Gastrocnemius medialis (tissue), 4 donors: ENCODE measurements around the gene IRAG1. TPM values are rescaled to one million over a fixed set of nuclear protein-coding genes. Genes with fewer than 3 reads are reported as not detected.
A peak's percentile ranks its signal among the peaks of the same experiment; 100 is the strongest.

Source experiments
- ATAC-seq, 2 donors: fragments of 150-250 bp; one replicate each; pipeline ENCODE4 v1.9.1; 2016
- DNase-seq, 2 donors: peaks; one replicate each; pipeline ENCODE4 v3.0.0-alpha.2; 2019
- H3K27ac ChIP-seq, 4 donors: fragments of 200-600 bp; sonication (generic); 1 replicate in 1 of 4; 2 replicates in 3 of 4; pipeline ENCODE4 v1.5.1; 2016 to 2018; ENCODE audit warnings: mild to moderate bottlenecking in 2 of 4, moderate library complexity in 1 of 4
- H3K27me3 ChIP-seq, 3 donors: fragments of 200-600 bp; sonication (generic) in 2 of 3; 1 replicate in 1 of 3; 2 replicates in 2 of 3; pipeline versions ENCODE4 v1.5.1 to v1.6.0; 2016 to 2019; ENCODE audit warnings: mild to moderate bottlenecking in 1 of 3, moderate library complexity in 1 of 3
- H3K36me3 ChIP-seq, 2 donors: fragments of 200-600 bp; sonication (generic) in 1 of 2; one replicate each; pipeline ENCODE4 v1.5.1; 2017 to 2018
- H3K4me1 ChIP-seq, 2 donors: fragments of 200-600 bp; sonication (generic) in 1 of 2; one replicate each; pipeline ENCODE4 v1.5.1; 2016 to 2017; ENCODE audit warnings: mild to moderate bottlenecking in 2 of 2
- H3K4me3 ChIP-seq, 4 donors: fragments of 200-600 bp; sonication (generic) in 3 of 4; 1 replicate in 1 of 4; 2 replicates in 3 of 4; pipeline ENCODE4 v1.5.1; 2016 to 2019; ENCODE audit warnings: mild to moderate bottlenecking in 2 of 4
- H3K9me3 ChIP-seq, 3 donors: fragments of 200-600 bp; sonication (generic) in 2 of 3; 1 replicate in 1 of 3; 2 replicates in 2 of 3; pipeline ENCODE4 v1.5.1; 2016 to 2019
- CTCF ChIP-seq, 5 experiments: fragments of 450-650 bp in 3 of 5; fragments of 200-600 bp in 2 of 5; sonication (generic) in 2 of 5; IDR thresholded peaks in 4 of 5; conservative IDR thresholded peaks in 1 of 5; 1 replicate in 4 of 5; 2 replicates in 1 of 5; pipeline ENCODE4 v1.5.1; 2016 to 2019; ENCODE audit warnings: antibody characterized with exemption in 5 of 5, mild to moderate bottlenecking in 3 of 5, moderate library complexity in 3 of 5
- POLR2A ChIP-seq, 2 donors: fragments of 450-650 bp; IDR thresholded peaks; one replicate each; pipeline ENCODE4 v1.6.1; 2017; ENCODE audit warnings: antibody characterized with exemption in 2 of 2, mild to moderate bottlenecking in 2 of 2, moderate library complexity in 2 of 2
- in situ Hi-C, 4 donors: fragments of 200-750 bp; cut with MboI; loops; one replicate each; pipeline versions ENCODE4 v1.15.0 to v1.8.0; 2017; ENCODE audit warnings: low sequenced_read_pairs in 4 of 4
- intact Hi-C: fragments of 100-400 bp; cut with DNase I; formaldehyde crosslinking; loops from one replicate; pipeline ENCODE4 v1.15.1; 2023; ENCODE audit warnings: low total_unique reads
- total RNA-seq, 4 donors: library from RNA; depleted of rRNA; stranded (reverse); fragments of >200 nt; gene quantifications; one replicate each; pipeline versions ENCODE4 v1.1.0 to v1.2.3, GENCODE V29; 2016

IRAG1 gene
- total RNA-seq, 4 donors from 2014 or later = 1.6 to 7.6 (median 3.6) TPM

- Histone ChIP-seq H3K27me3 (no peaks in the 10 kb centered on the region), H3K9me3 (no peaks in the 10 kb centered on the region), H3K4me1 (peaks cover 28 to 56% of the 10 kb centered on the region in 2 donors), H3K36me3 (no peaks in the 10 kb centered on the region), H3K27ac (peak overlapping the region in 3 of 4 donors; percentile 36 to 87 (median 81)), H3K4me3 (no peak overlapping the region)
- in situ Hi-C loops (loop anchor here in 2 of 4 donors (10.0 to 25.0 kb wide), 2 partner anchors 119 to 251 kb away; partner anchors contain the start of gene RNF141 (in 1 of the 2)), intact Hi-C loops (loop anchor here (2.0 kb wide), 1 partner anchor 249 kb away; no protein-coding TSS in a partner anchor)
- DNase-seq = no peak
- TF ChIP-seq CTCF (IDR thresholded peaks at IDR 0.05 in 4 of 5, conservative IDR thresholded peaks at IDR 0.05 in 1 of 5) (no peak), POLR2A (IDR thresholded peaks at IDR 0.05) (no peak)
- no peak for ATAC-seq
Observed at GRCh38 chr11:10655943-10656576, 37.5 kb downstream of the IRAG1 start.

DNA sequence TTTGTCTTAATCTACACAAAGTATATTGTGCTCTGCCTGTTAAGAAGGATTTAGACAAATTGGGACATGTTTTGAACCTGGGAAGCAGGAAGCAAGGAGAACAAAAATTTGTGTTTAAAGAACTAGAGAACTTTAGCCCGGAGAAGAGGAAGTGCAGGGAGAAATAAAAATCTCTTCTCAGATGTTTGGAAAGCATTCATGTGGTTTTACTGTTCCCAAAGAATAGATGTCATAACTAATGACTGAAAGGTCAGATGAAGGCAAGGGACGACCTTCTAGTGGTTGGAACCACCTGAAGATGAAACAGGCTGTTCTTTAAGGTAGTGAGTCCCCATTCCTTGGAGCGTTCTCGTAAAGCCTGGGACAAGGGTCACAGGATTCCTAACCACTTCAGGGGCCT lies 38.3 kb downstream of the IRAG1 start:
- in situ Hi-C loops = loop anchor here in 2 of 4 donors (10.0 to 25.0 kb wide), 2 partner anchors 118 to 250 kb away; partner anchors contain the start of gene RNF141 (in 1 of the 2)
- no peaks in the 10 kb centered on the region for H3K36me3 ChIP-seq

GRCh38 chr11:10654811-10655150 lies 38.8 kb downstream of the IRAG1 start:
- peaks cover 22 to 45% of the 10 kb centered on the region in 2 donors for H3K4me1 ChIP-seq
- H3K4me3 ChIP-seq = no peak overlapping the region
- intact Hi-C loops (loop anchor here (1.0 to 5.0 kb wide), 4 partner anchors 82 to 248 kb away; partner anchors contain the start of gene RNF141), in situ Hi-C loops (loop anchor here in 2 of 4 donors (10.0 to 25.0 kb wide), 2 partner anchors 117 to 250 kb away; partner anchors contain the start of gene RNF141 (in 1 of the 2))
- no peaks in the 10 kb centered on the region for H3K9me3 ChIP-seq
- DNase-seq (no peak), ATAC-seq (no peak)
- H3K36me3 ChIP-seq = no peaks in the 10 kb centered on the region
- TF ChIP-seq CTCF (IDR thresholded peaks at IDR 0.05 in 4 of 5, conservative IDR thresholded peaks at IDR 0.05 in 1 of 5) (no peak), POLR2A (IDR thresholded peaks at IDR 0.05) (no peak)
- peak overlapping the region in 3 of 4 donors; percentile 36 to 87 (median 81) for H3K27ac ChIP-seq
- no peaks in the 10 kb centered on the region for H3K27me3 ChIP-seq

More for the DNA sequence above, 38.3 kb downstream of the IRAG1 start:
- Histone ChIP-seq H3K9me3 (no peaks in the 10 kb centered on the region), H3K27ac (peak overlapping the region in 3 of 4 donors; percentile 36 to 87 (median 81)), H3K27me3 (no peaks in the 10 kb centered on the region), H3K4me3 (no peak overlapping the region), H3K4me1 (peaks cover 27 to 49% of the 10 kb centered on the region in 2 donors)
- intact Hi-C loops = loop anchor here (2.0 kb wide), 1 partner anchor 248 kb away; no protein-coding TSS in a partner anchor
- ATAC-seq (no peak), DNase-seq (no peak)
- TF ChIP-seq CTCF (IDR thresholded peaks at IDR 0.05 in 4 of 5, conservative IDR thresholded peaks at IDR 0.05 in 1 of 5) = no peak
- TF ChIP-seq POLR2A (IDR thresholded peaks at IDR 0.05) = no peak

DNA sequence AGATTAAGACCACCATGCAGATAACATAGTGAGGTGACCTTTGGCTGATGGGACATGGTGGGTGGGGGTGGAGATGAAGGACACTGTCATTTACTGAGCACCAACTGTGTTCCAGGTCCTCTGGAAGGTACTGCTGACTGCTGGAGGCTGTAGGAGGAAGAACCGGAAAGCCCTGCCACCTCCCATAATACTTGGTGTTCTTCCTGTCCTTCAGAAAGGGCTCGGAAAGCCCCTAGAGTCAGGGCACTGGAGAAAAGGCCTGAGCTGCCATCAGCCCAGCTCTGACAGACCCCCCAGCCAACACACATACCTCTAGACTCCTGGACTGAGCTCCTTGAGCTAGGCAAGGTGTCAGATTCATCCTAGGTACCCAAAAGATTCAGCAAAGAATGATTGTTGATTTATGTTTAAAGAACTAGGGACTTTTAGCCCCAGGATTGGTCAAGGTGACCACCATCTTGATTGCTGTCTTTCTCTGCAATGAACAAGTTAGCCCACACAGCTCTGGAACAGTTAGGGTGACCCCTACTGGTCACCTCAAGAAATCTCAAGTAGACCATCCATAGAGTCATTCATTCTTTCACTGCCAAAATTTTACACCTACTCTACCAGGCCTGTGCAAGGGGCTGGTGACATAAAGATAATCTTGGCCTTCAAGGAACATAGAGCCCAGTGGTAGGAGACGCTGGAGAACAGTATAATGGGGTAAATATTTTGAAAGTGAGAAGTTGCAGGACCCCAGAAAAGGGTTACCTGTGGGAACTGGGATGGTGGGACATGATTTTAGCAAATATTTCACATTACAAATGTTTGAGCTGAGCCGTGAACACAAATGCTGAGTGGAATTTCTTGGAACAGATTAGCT lies 39.4 kb downstream of the IRAG1 start:
- intact Hi-C loops = loop anchor here (1.0 to 5.0 kb wide), 4 partner anchors 82 to 247 kb away; partner anchors contain the start of gene RNF141
- no peak for DNase-seq
- peaks cover 16 to 39% of the 10 kb centered on the region in 2 donors for H3K4me1 ChIP-seq

More for the DNA sequence above, 39.4 kb downstream of the IRAG1 start:
- Histone ChIP-seq H3K4me3 (no peak overlapping the region), H3K36me3 (no peaks in the 10 kb centered on the region), H3K27me3 (no peaks in the 10 kb centered on the region), H3K27ac (peak overlapping the region in 3 of 4 donors; percentile 9 to 51 (median 36)), H3K9me3 (no peaks in the 10 kb centered on the region)
- peak; percentile 65 to 88 for ATAC-seq
- in situ Hi-C loops = loop anchor here in 2 of 4 donors (10.0 to 25.0 kb wide), 2 partner anchors 117 to 249 kb away; partner anchors contain the start of gene RNF141 (in 1 of the 2)
- no peak for TF ChIP-seq POLR2A (IDR thresholded peaks at IDR 0.05)
- TF ChIP-seq CTCF (IDR thresholded peaks at IDR 0.05 in 4 of 5, conservative IDR thresholded peaks at IDR 0.05 in 1 of 5) = peak; percentile 62 to 79 (median 69)
